Prostate gland (tissue), 2 donors: ENCODE results near the gene CEP104.
"Not testable (repeated sequence)": the region's sequence is repeated elsewhere in the genome, so short reads cannot be mapped to it uniquely, and the experiment has no call there.

Source experiments
- CTCF ChIP-seq, 4 experiments: fragments of 200-600 bp in 2 of 4; fragments of 450-650 bp in 2 of 4; sonication (generic) in 2 of 4; IDR thresholded peaks; 1 replicate in 3 of 4; 2 replicates in 1 of 4; pipeline ENCODE4 v1.5.1; 2016 to 2019; ENCODE audit warnings: antibody characterized with exemption in 4 of 4, mild to moderate bottlenecking in 2 of 4, moderate library complexity in 2 of 4
- POLR2A ChIP-seq: fragments of 450-650 bp; IDR thresholded peaks from one replicate; pipeline ENCODE4 v1.6.1; 2016; ENCODE audit warnings: antibody characterized with exemption, mild to moderate bottlenecking
- POLR2AphosphoS5 ChIP-seq: sonication (generic); formaldehyde crosslinking; IDR thresholded peaks from one replicate; pipeline ENCODE4 v1.6.1; 2017; ENCODE audit warnings: antibody characterized with exemption

DNA sequence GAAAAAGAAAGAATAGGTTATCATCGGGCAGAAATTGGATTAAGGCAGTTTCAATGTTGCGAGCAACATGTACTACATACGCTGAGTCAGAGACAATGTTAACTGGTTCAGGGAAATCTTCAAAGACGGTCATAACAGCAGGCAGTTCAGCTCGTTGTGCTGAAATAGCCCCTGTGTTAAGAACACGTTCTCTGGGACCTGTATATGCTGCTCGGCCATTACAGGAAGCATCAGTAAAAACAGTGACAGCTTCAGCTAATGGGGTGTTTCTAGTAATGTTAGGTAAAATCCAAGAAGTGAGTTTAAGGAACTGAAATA, 52.4 kb downstream of the CEP104 start:
- TF ChIP-seq CTCF (IDR thresholded peaks at IDR 0.05); POLR2AphosphoS5; POLR2A: not testable (repeated sequence)
